HepG2 (cell line): ENCODE results near the gene GABBR2. TPM values are rescaled to one million over a fixed set of nuclear protein-coding genes. Genes with fewer than 3 reads are reported as not detected.

ENCODE experiments used
- ATAC-seq: fragments of 200-7000 bp; cut with Tn5 transposase; 3 replicates; pipeline ENCODE4 v1.9.1; 2020; ENCODE audit warnings: mild to moderate bottlenecking, moderate library complexity
- BruUV-seq: library from RNA; stranded (reverse); fragments of 400-500 nt; replicated peaks from 2 replicates; lab custom pipeline; 2021; lab: Mats Ljungman, UMichigan
- CTCF ChIA-PET: fragments of 300-600 bp; formaldehyde crosslinking; extraction: SDS; loops from one replicate; lab custom pipeline; 2021; ENCODE audit warnings: low total read pairs, inconsistent platforms, low intra/inter-chr PET ratio; lab: Yijun Ruan, JAX
- POLR2A ChIA-PET: fragments of 350-600 bp; sonication (Branson Sonifier 250); formaldehyde crosslinking; loops from one replicate; lab custom pipeline; 2020; ENCODE audit warnings: antibody characterized with exemption, inconsistent platforms; lab: Yijun Ruan, JAX
- DNase-seq: peaks from one replicate; pipeline ENCODE4 v3.0.0-alpha.2; 2015; ENCODE audit warnings: low spot score
- FAIRE-seq: peaks from 3 replicates; lab custom pipeline; 2011; peaks lifted over from hg19 to GRCh38; lab: Jason Lieb, UNC
- H2AFZ ChIP-seq: one replicate; pipeline ENCODE4 v1.6.1; 2011; ENCODE audit warnings: low read length, inconsistent platforms
- H3K27ac ChIP-seq: fragments of 300-600 bp; 3 replicates; pipeline ENCODE4 v1.8.0; 2011; ENCODE audit warnings: mixed run types, mild to moderate bottlenecking, mixed read lengths, low read length, inconsistent platforms; ENCODE audit not compliant: insufficient read depth; ENCODE audit errors: extremely low read length
- H3K27me3 ChIP-seq, 2 experiments: fragments of 200-600 bp in 1 of 2; 2 replicates in 1 of 2; 3 replicates in 1 of 2; pipeline versions ENCODE4 v1.6.0 to v1.8.0; 2011; ENCODE audit warnings: low read length in 2 of 2, mild to moderate bottlenecking in 2 of 2, moderate library complexity in 2 of 2, inconsistent platforms in 1 of 2; ENCODE audit not compliant: insufficient read depth in 2 of 2, control insufficient read depth in 1 of 2
- H3K36me3 ChIP-seq, 2 experiments: fragments of 200-600 bp in 1 of 2; replicated peaks in 1 of 2; 2 replicates in 1 of 2; 3 replicates in 1 of 2; pipeline versions ENCODE4 v1.5.1 to v1.8.0; 2011; ENCODE audit warnings: low read length in 2 of 2, inconsistent platforms in 1 of 2; ENCODE audit not compliant: insufficient read depth in 2 of 2, control insufficient read depth in 1 of 2
- H3K4me1 ChIP-seq: 2 replicates; pipeline ENCODE4 v1.5.1; 2012; ENCODE audit warnings: low read length, inconsistent platforms; ENCODE audit not compliant: insufficient read depth
- H3K4me2 ChIP-seq: 2 replicates; pipeline ENCODE4 v1.6.0; 2011; ENCODE audit warnings: low read depth, low read length, inconsistent platforms
- H3K4me3 ChIP-seq, 3 experiments: fragments of 200-600 bp in 1 of 3; sonication (generic), shearing (Covaris generic) in 1 of 3; replicated peaks in 1 of 3; 2 replicates each; pipeline ENCODE4 v1.5.1; 2011 to 2016; ENCODE audit warnings: low read length in 3 of 3, inconsistent platforms in 2 of 3, low read depth in 2 of 3, mild to moderate bottlenecking in 2 of 3, control low read depth in 1 of 3, mixed read lengths in 1 of 3; ENCODE audit not compliant: insufficient read depth in 1 of 3
- H3K79me2 ChIP-seq: one replicate; pipeline ENCODE4 v1.6.1; 2011; ENCODE audit warnings: low read length, inconsistent platforms; ENCODE audit not compliant: insufficient read depth
- H3K9ac ChIP-seq: 2 replicates; pipeline ENCODE4 v1.6.0; 2011; ENCODE audit warnings: mild to moderate bottlenecking, low read depth, low read length, inconsistent platforms; ENCODE audit not compliant: insufficient read depth
- H3K9me3 ChIP-seq: 2 replicates; pipeline ENCODE4 v1.5.1; 2012; ENCODE audit warnings: mild to moderate bottlenecking, low read length
- H4K20me1 ChIP-seq: 2 replicates; pipeline ENCODE4 v1.6.0; 2011; ENCODE audit warnings: inconsistent platforms, mild to moderate bottlenecking, low read length, moderate library complexity; ENCODE audit not compliant: insufficient read depth
- GATAD1 ChIP-seq: IDR thresholded peaks from 2 replicates; pipeline ENCODE4 v1.6.1; 2016; ENCODE audit warnings: missing genetic modification reagents, missing compliant biosample characterization
- PATZ1 ChIP-seq: sonication (generic); formaldehyde crosslinking; IDR thresholded peaks from 2 replicates; pipeline ENCODE4 v1.4.0; 2020; ENCODE audit warnings: missing genetic modification reagents
- RBM22 ChIP-seq: fragments of 200-400 bp; formaldehyde crosslinking; optimal IDR thresholded peaks from 2 replicates; pipeline ENCODE3; 2017; ENCODE audit warnings: mild to moderate bottlenecking, low read length, moderate library complexity
- SRY ChIP-seq: sonication (generic); formaldehyde crosslinking; IDR thresholded peaks from 2 replicates; pipeline ENCODE4 v1.8.0; 2022; ENCODE audit warnings: mild to moderate bottlenecking, missing genetic modification reagents
- ZNF121 ChIP-seq: sonication (generic); formaldehyde crosslinking; IDR thresholded peaks from 2 replicates; pipeline ENCODE4 v1.5.0; 2020; ENCODE audit warnings: mild to moderate bottlenecking, missing genetic modification reagents
- ZNF333 ChIP-seq: sonication (generic); formaldehyde crosslinking; IDR thresholded peaks from 2 replicates; pipeline ENCODE4 v1.4.0; 2020; ENCODE audit warnings: mild to moderate bottlenecking, missing genetic modification reagents, borderline replicate concordance
- ZNF546 ChIP-seq: sonication (generic); formaldehyde crosslinking; conservative IDR thresholded peaks from 2 replicates; pipeline ENCODE4 v1.8.1; 2023; ENCODE audit warnings: mild to moderate bottlenecking, missing genetic modification reagents
- WGBS: methylation state at CpG from one replicate; pipeline ENCODE4 v1.1.6; 2017; ENCODE audit warnings: low lambda C conversion rate; 5-methylcytosine and 5-hydroxymethylcytosine counted together
- in situ Hi-C: cut with HindIII; loops from 2 replicates; pipeline ENCODE4 v1.10.0; 2017; ENCODE audit warnings: low pct_unique_long_range_greater_than_20kb; ENCODE audit not compliant: extremely low pct_ligation_motif_present
- intact Hi-C: fragments of 100-400 bp; cut with micrococcal nuclease; formaldehyde crosslinking; loops from one replicate; pipeline ENCODE4 v1.10.0; 2022; ENCODE audit not compliant: unreplicated experiment
- polyA plus RNA-seq, 8 experiments: library from polyadenylated mRNA; depleted of rRNA in 3 of 8; stranded (reverse) in 7 of 8; unstranded in 1 of 8; fragments of >200 nt; fragmentation: Illumina TruSeq in 4 of 8; extraction: Trizol in 4 of 8; gene quantifications; 2 replicates each; pipeline versions ENCODE4 v1.2.1 to v1.2.3, GENCODE V29; 2011 to 2016; ENCODE audit warnings: low read depth in 4 of 8, missing spikeins in 1 of 8, mixed read lengths in 1 of 8; ENCODE audit not compliant: insufficient read depth in 1 of 8
- total RNA-seq, 5 experiments: library from RNA; depleted of rRNA; stranded (reverse); fragments of >200 nt; fragmentation: Illumina TruSeq; extraction: Trizol; gene quantifications; 2 replicates each; pipeline ENCODE4 v1.2.3, GENCODE V29; 2016; ENCODE audit warnings: low read depth in 1 of 5

Gene GABBR2
- total and polyA plus RNA-seq, 2 of the 13 experiments (the other 11 are each of a cell fraction or from before 2014, with no cell fraction given) = 0.02 TPM; not detected in 1

GRCh38 chr9:98295824-98296223 lies 412.9 kb downstream of the GABBR2 start:
- no peak overlapping the region for H3K9ac ChIP-seq
- no peak overlapping the region for H3K4me2 ChIP-seq
- ATAC-seq (no peak), FAIRE-seq (no peak)
- intact Hi-C loops = no loop called here
- no peaks in the 10 kb centered on the region for H3K36me3 ChIP-seq
- no peaks in the 10 kb centered on the region for H4K20me1 ChIP-seq
- H3K4me1 ChIP-seq = no peaks in the 10 kb centered on the region
- H3K27ac ChIP-seq = no peak overlapping the region
- H2AFZ ChIP-seq = no peak overlapping the region
- TF ChIP-seq PATZ1 = no peak
- TF ChIP-seq, all 625 proteins: peak for 0
- POLR2A ChIA-PET = no interaction called here
- Histone ChIP-seq H3K27me3 (no peaks in the 10 kb centered on the region), H3K9me3 (no peaks in the 10 kb centered on the region), H3K4me3 (no peak overlapping the region), H3K79me2 (no peaks in the 10 kb centered on the region)
- CTCF ChIA-PET = no interaction called here
- no TSS peak for BruUV-seq
- WGBS = 70% methylated on average over 6 of the region's 6 CpGs
- no peak for DNase-seq
- in situ Hi-C loops = no loop called here

GRCh38 chr9:98291820-98292219 lies 416.9 kb downstream of the GABBR2 start:
- Histone ChIP-seq H3K4me1 (peaks cover 15% of the 10 kb centered on the region), H3K27ac (no peak overlapping the region), H3K4me2 (no peak overlapping the region), H4K20me1 (no peaks in the 10 kb centered on the region), H3K36me3 (no peaks in the 10 kb centered on the region), H3K9ac (no peak overlapping the region), H3K4me3 (no peak overlapping the region), H3K9me3 (no peaks in the 10 kb centered on the region), H3K27me3 (peaks cover 3 to 16% of the 10 kb centered on the region in 2 experiments; a peak in 3 of 5 replicates), H2AFZ (no peak overlapping the region), H3K79me2 (no peaks in the 10 kb centered on the region)
- BruUV-seq = no TSS peak
- TF ChIP-seq ZNF333 (no peak), ZNF121 (CRISPR knock-in tag) (no peak), RBM22 (no peak), GATAD1 (no peak), SRY (no peak), ZNF546 (CRISPR knock-in tag) (no peak)
- WGBS = 33% methylated on average over 3 of the region's 5 CpGs
- intact Hi-C loops (no loop called here), in situ Hi-C loops (no loop called here)
- ATAC-seq (no peak), DNase-seq (no peak), FAIRE-seq (no peak)
- CTCF ChIA-PET = no interaction called here
- POLR2A ChIA-PET = no interaction called here
